GM19455 (cell line): ENCODE data around the gene PKHD1.

Experiments
- ATAC-seq: cut with Tn5 transposase; IDR thresholded peaks from one replicate; pipeline ENCODE4 v1.9.1; 2021; ENCODE audit not compliant: unreplicated experiment

Gene PKHD1

GRCh38 chr6:51814418-51814817 is 273.0 kb downstream of the PKHD1 start:
- no peak for ATAC-seq

- no peak for ATAC-seq
Measured at GRCh38 chr6:51813904-51814303, 273.5 kb downstream of the PKHD1 start.

- ATAC-seq = no peak
Measured at GRCh38 chr6:51812231-51812630, 275.2 kb downstream of the PKHD1 start.

GRCh38 chr6:51805517-51805916 is 281.9 kb downstream of the PKHD1 start:
- ATAC-seq = peak; percentile 82

GRCh38 chr6:51800603-51801002 is 286.8 kb downstream of the PKHD1 start:
- no peak for ATAC-seq

- no peak for ATAC-seq
Measured at GRCh38 chr6:51793393-51793792, 294.0 kb downstream of the PKHD1 start.

GRCh38 chr6:51792273-51793030 is 295.0 kb downstream of the PKHD1 start:
- no peak for ATAC-seq

- no peak for ATAC-seq
Measured at GRCh38 chr6:51790946-51791345, 296.5 kb downstream of the PKHD1 start.

- ATAC-seq = no peak
Measured at GRCh38 chr6:51788121-51788520, 299.3 kb downstream of the PKHD1 start.

- no peak for ATAC-seq
Measured at GRCh38 chr6:51778666-51779065, 308.7 kb downstream of the PKHD1 start.

- no peak for ATAC-seq
Measured at GRCh38 chr6:51777618-51778017, 309.8 kb downstream of the PKHD1 start.

- ATAC-seq = no peak
Measured at GRCh38 chr6:51775942-51776860, 311.2 kb downstream of the PKHD1 start.

GRCh38 chr6:51768087-51768486 is 319.3 kb downstream of the PKHD1 start:
- no peak for ATAC-seq

- no peak for ATAC-seq
Measured at GRCh38 chr6:51765230-51765629, 322.2 kb downstream of the PKHD1 start.

- no peak for ATAC-seq
Measured at GRCh38 chr6:51753635-51754034, 333.8 kb downstream of the PKHD1 start.

GRCh38 chr6:51743999-51744398 is 343.4 kb downstream of the PKHD1 start:
- no peak for ATAC-seq

- ATAC-seq = no peak
Measured at GRCh38 chr6:51740658-51741057, 346.8 kb downstream of the PKHD1 start.

GRCh38 chr6:51738614-51739013 is 348.8 kb downstream of the PKHD1 start:
- ATAC-seq = no peak

- no peak for ATAC-seq
Measured at GRCh38 chr6:51737580-51738360, 349.6 kb downstream of the PKHD1 start.

GRCh38 chr6:51725155-51725554 is 362.3 kb downstream of the PKHD1 start:
- no peak for ATAC-seq

GRCh38 chr6:51720327-51720726 is 367.1 kb downstream of the PKHD1 start:
- no peak for ATAC-seq
